Kidney glomerular epithelial cell (primary cell): Measurements from ENCODE around the gene ACTR6.
"Not testable (repeated sequence)": the region's sequence is repeated elsewhere in the genome, so short reads cannot be mapped to it uniquely, and the experiment has no call there.

ENCODE experiments used
- DNase-seq: peaks from one replicate; lab custom pipeline; 2025; lab: John Stamatoyannopoulos, UW

ACTR6 gene

DNA sequence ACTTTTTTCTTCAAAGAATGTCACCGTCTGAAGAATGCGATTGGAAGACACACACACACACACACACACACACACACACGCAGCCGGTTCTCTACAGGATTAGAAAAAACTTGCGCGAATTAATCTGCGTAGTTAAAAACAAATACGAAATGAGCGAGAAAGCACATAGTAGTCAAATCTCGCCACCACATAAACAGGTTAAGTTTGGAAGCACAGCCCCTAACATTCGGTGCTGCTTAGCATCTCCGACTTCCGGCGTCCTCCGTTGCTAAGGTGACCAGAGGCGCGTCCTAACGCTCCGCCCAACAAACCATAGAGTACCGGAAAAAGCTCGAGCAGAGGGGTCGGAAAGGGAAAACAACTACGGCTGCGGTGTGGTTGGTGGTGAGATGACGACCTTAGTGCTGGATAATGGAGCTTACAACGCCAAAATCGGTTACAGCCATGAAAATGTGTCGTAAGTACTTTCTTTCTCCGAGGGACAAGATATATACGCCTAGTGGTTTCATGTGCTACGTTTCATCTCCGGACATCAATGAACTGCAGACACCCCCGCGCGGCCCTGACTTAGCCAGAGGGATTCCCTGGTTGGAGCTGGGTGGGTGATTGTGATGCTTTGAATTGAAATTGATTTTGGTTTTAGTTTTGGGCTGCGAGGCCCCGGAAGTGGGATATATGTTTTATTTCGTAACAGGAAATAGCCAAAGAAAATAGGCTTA, at the start of gene ACTR6:
Gene ACTR6, plus strand, starts transcription at position 353 of the 719 bp plus-strand sequence. Its CDS starts 37 bp downstream, at position 390.
- DNase-seq, result peak; percentile 95

DNA sequence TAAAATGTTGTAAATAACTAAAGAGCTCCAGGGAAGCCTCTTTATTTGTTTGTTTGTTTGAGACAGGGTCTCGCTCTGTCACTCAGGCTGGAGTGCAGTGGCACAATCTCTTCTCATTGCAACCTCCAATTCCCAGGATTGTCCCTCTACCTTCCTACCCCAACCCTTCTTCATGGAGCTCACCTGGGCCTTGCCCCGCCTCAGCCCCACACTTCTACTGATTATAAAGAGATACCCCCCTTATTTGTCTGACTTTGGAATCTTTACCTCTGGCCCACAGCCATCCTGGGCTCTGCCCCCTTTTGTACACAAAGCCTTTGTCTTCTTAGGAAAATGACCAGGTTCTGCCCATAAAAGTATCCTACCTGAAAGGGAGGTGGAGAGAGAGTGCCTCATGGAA, 48.8 kb upstream of the ACTR6 start:
- DNase-seq, result no peak

DNA sequence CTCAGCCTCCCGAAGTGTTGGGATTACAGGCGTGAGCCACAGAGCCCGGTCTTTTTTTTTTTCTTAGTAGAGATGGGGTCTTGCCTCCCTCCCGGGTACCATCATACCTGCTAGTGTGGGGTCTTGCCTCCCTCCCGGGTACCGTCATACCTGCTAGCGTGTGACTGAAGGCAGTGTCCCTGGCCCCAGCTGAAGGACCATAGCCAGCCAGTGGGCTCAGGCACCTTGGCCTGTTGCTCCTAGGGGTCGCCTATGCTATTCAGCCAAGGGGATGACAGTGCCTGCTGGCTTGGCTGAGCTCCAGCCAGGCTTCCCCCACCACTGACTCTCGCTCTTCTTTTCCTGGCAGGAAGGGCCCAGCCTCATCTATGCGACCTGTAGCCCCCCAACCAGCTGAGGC, 47.5 kb upstream of the ACTR6 start:
- no peak for DNase-seq

DNA sequence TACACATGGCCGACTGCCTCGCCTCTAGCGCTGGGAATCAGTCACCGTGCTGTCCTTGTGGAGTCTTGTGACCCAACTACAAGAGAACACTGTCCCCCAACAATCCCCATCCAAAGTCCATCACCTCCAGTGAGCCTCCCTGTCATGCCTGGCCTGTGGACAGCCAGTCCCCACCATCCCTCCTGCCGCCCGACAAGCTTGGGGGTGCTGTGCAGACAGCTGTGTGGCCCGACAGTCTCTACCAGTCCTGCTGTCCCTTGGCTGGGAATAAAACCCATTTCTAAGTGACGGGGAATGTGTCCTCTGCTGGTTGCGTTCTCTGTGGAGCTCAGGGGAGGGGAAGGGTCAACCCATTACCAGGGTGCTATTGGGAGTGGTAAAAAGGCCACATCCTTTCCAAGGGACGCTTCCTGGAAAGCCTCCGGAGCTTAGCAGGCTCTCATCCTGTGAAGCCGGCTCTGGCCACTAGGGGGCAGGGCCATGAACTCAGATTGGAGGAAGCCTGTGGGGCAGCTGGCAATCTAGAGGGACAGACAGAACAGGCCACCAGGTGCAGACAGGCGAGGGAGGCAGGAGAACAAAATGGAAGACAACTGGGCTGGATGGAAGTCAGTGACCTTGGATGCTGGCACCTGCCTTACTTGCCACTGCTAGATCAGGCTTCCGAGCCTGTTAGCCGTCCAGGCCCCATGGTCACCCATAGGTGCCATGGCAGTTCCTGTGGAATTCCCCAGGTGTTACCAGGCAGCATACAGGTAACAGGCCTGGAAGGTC, 46.0 kb upstream of the ACTR6 start:
- DNase-seq, result peak; percentile 31

DNA sequence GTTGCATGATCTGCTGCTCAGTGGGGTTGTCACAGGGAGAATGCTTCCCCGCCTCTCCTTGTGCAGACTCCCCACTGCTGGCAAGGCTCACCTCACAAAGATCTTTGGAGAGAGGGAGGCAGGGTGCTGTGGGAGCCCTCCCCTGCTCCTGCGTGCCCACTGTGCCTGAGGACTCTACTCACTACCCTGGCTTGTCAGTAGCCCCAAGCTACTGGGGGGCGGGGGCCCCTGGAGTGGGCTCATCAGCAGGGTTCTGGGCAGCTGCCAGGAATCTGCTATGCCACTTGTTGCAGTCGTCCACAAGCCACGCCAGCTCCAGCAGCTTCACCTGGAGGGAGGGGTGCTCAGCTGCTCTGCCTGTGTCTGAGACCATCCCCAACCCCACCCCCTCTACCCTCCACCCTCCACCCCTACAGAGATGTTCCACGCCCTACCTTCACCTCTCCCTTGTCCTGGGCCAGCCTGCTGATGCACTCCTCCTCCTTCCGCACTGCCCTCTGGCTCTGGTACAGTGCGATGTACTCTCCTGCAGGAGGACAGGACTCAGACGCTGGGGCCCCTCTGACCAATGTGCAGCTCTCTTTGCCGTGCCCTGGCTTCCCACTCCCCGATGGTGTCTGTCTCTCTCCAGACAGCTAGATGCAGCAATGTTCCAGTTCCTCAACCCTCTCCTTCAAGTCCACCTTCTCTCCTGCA, 43.7 kb upstream of the ACTR6 start:
- DNase-seq, result no peak

DNA sequence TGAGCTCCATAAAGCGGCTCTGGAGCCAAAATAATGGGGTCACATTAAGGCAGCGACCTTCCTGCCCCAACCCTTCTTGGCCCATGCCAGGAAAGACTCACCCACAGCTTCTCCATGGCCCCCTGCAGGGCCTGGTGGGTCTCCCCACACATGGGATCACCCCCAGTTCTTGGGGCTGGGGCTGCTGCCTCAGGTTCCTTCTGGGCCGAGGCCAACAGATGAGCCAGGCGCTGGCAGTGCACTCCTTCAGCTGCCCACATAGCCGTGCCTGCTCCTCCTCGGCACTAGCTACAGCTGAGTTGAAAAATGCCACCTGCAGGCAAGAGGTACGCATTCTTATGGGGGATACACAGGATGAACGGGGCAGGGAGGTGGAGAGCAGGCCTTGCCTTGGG, 43.2 kb upstream of the ACTR6 start:
- DNase-seq, result no peak

DNA sequence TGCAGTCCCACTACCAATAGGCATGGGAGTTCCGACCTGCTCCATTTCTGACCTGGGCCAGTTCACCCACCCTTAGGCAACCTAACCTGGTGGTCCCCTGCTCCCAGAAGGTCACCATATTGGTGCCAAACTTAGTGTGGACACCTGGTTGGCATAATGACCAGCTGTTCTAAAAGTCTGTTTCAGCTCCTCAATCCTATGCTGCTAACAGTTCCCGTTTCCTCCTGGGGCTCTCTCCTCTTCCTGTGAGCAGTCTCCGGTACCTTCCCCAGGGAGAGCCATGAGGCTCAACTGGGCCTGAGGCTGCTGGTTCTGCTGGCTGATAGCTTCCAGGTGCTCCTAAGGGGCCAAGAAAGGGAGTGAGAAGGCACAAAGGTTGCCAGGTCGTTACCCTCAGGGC, 42.1 kb upstream of the ACTR6 start:
- no peak for DNase-seq

DNA sequence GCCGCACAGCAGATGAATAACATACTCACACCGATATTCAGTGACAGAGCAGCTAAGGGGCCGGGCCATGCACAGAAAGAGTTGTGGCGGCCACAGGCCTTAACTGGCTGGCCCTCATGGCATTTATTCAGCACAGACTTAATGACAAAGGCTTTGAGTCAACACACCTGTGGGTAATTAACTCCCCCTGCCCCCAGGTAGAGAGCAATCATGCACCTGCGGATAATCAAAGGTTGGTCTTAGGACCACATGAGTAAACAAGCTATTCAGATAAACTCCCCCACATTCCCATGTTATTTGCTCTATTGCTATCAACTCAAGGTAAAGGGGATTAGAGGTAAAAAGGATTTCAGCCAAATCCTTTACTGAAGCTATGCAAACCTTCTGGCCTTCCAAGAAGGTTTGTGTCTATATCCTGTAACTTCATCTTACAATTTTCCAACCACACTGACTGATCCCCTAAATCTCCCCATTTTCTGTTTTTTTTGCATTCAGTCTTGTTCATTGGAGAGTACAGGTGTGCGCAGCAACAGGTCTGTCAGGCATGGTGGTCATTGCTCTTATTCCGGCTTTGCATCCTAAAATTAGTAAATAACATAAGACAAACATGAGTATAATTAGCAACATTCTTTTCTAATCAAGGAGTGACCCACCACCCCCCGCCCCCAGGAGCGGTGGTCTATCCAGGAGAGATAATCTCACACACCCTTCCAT, 41.1 kb upstream of the ACTR6 start:
- DNase-seq, result no peak

DNA sequence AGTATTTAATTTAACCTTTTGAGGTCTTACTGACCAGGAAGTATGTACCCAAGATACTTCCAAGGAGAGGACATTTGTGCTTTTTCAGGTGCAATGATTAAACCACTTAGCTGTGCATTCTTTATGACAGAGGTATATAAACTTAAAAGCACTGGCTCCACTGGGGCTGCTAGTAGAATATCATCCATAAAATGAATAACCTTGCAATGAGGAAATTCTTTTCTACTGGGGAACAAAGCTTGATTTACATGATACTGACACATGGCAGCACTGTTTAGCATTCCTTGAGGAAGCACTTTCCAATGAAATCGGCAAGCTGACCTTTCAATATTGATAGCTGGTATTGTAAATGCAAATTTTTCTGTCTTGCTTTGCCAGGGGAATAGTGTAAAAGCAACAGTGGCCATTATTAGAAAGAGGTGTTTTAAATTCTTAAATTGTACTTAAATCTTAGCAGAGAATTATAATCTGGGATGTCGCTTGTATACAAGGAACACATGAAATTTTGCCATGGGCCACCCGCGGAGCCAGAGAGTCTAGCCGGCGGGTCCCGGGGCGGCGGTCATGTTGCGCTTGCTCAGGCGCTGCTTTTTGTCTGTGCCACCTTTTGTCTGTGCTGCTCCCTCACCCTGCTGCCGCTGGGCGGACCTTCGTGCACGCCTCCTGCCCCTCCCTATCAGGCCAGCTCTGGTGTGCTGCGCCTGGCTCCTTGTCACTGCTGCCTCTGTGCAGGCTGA, 37.0 kb upstream of the ACTR6 start:
- DNase-seq, result peak; percentile 48

DNA sequence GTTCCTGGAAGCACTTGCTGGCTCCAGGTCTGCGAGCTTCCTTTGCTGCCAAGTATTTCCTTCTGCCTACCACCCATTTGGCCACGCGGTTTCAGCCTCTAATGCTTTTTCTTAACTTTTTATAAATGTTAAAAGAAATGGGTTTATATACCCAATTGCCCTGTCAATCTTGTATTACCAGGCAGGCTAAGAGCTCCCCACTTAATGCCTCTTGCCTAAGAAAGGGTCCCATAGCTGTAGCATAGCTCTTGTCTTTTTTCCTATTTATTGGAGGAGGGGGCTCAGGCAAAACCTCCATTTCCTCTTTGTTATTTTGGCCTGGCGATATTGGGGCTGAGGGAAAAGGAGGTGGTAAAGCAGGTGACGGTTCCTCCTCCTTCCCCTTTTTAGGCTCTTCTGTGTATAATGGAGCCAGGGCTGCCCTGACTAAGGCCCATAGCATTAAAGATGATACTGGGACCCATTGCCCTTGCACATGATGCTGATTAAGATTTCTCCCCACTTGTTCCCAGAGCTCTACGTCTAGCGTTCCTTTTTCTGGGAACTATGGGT, 36.4 kb upstream of the ACTR6 start:
- DNase-seq, result no peak

DNA sequence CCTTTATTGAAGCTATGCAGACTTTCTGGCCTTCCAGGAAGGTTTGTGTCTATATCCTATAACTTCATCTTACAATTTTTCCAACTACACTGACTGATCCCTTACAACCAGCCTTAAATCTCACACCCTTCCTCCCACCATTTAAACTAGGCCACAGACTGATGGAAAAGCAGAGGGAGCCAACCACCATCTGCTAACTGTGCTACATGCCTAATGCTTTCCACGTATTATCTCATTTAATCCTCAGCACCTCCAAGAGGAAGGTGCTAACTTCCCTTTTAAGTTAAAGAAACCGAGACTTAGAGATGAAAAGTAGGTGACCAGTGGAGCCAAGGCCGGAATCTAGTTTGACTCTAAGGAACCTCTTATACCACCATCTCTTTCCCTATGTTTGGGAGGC, 35.3 kb upstream of the ACTR6 start:
- DNase-seq, result no peak

DNA sequence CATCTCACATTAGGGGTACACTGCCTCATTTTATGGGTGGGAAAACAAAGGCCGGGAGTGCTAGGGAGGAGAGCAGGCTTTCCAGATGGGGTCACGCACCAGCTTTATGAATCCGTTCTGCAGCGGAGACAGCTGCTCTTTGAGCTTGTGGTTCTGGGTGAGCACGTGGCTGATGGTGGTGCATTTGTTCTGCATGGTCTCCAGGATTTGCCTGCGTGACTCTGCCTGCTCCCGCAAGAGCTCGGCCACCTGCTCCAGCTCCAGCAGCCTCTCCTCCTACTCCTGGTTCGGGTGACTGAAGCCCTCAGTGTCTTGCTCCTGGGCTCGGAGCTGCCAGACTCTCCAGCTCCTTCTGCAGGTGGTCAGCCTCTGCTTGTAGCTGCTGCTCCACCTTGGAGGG, 34.4 kb upstream of the ACTR6 start:
- DNase-seq, result no peak

DNA sequence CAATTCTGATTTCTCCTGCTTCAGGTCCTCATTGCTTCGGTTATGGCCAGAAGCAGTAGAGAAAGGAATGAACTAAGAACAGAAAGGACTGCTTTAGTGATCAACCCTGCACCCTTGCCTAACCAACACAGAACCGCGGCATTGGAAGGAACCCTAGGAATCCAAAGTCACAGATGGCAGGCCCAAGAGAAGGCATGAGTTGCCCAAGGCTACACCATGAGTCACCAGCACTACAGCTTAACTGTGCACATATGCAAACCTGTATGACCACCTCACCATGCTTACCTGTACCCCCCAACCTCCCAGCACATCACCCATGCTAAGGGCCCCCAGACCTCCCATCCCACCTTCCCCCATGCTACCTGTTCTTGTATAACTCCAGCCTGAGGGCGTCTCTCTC, 32.1 kb upstream of the ACTR6 start:
- DNase-seq, result no peak

DNA sequence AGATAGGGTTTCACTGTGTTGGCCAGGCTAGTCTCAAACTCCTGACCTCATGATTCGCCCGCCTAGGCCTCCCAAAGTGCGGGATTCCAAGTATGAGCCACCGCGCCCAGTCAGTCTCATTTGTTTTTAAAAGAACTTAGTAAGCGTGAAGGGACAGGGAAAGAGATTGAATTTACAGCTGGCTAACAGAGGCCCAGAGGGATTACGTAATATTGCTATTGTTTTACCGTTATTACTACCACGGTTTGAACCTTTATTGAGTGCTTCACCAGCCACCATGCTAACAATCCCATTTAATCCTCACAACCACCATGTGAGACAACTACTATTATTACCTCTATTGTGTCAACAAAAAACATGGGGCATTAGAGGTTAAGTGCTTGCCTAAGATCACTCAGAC, 31.3 kb upstream of the ACTR6 start:
- no peak for DNase-seq

DNA sequence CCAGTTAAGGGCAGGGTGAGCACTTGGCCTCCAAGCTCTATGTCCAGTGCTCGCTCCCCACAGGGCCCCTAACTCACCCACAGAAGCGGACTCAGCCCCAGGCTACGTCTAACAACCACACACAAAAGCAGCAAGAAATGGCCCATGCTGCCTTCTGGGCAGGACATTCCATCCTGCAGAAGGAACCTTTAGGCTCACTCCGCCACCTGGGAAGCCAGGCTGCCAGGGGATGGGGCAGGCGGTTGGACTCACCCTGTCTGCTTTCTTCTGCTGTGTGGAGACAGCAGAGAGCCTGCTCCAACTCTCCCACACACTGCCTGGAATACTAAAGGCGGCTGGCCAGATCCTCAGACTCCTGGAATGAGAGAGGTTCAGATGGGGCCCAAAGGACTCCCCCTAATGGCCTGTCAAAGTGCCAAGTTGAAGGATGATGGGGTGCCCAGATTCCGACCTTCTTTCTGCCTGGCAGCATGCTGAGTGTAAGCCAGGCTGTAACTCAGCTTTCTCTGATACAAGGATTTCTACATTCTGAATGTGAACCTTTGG, 30.2 kb upstream of the ACTR6 start:
- DNase-seq, result no peak

DNA sequence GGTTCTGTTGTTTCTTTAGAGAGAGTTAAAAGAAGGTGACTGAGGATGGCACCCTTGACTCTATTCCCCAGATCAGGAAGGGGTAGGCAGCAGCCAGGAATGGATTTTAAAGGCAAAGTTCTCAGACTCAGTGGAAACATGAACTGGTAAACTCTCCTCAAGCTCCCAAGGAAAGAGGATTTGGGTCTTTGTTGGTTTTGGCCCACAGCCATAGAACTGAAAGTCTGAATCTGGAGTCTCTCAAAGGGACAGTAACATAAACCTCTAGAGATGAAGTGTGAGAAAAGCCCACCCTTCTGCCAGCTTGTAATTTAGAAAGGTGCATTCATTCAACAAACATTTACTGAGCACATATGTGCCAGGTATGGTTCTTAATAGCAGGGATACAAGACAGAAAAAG, 29.4 kb upstream of the ACTR6 start:
- no peak for DNase-seq

DNA sequence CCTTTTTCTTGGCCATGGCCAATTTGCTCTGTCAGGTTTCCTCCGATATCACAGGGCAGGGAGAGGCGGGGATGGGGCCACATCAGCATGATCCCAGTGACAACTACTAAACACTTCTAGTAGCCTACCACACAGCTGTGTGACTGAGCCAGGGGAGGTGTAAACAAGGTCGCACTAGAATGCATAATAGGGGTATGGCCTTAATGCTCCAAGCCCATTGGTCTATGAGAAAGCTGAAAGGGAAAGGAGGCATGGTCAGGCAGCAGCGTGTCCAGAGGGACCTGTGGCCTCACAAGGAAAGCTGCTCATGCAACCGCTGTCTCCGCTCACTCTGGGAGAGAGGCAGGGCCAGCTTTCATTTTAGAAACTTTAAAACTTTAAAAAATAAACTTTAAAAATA, 27.5 kb upstream of the ACTR6 start:
- DNase-seq, result no peak

DNA sequence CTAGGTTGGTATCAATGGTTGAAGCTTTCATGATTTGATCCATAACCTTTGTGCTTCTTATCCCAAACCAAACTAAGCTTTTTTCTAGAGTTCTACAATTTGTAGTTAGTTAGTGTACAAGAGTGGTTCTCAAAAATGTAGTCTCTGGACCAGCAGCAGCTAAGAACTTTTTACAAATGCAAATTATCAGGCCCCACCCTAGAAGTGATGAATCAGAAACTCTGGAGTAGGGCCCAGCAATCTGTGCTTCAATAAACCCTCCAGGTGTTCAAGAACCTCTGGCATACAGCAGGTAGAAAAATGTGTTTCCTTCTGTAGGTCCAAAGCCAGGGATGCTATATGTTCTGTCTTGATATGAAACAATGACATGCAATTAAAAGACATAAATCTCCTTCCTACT, 26.1 kb upstream of the ACTR6 start:
- DNase-seq, result no peak

DNA sequence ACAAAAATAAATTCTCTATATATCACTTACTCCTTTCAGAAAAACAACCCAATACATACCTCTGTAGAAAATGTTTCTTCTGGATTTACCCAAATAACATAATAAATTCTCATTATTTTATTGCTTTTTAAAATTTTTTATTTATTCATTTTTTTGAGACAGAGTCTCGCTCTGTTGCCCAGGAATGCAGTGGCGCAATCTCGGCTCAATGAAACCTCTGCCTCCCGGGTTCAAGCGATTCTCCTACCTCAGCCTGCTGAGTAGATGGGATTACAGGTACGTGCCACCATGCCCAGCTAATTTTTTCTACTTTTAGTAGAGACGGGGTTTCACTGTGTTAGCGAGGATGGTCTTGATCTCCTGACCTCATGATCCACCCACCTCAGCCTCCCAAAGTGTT, 24.1 kb upstream of the ACTR6 start:
- not testable (repeated sequence) for DNase-seq

DNA sequence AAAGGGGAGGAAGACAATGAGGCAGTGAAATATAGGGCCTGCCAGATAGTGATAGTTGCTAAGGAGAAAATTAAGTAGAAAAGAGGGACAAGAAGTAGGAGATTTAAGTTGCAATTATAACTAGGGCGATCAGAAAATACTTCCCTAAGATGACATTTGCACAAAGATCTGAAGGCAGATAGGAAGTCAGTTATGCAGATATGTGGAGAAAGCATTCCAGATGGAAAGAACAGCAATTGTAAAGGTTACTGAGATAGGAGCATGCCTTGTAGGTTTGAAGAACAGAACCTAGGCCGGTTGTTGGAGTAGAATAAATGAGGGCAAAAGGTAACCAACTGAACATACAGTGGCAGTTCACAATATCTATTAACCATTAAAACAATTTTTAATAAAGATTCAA, 21.4 kb upstream of the ACTR6 start:
- DNase-seq, result no peak

DNA sequence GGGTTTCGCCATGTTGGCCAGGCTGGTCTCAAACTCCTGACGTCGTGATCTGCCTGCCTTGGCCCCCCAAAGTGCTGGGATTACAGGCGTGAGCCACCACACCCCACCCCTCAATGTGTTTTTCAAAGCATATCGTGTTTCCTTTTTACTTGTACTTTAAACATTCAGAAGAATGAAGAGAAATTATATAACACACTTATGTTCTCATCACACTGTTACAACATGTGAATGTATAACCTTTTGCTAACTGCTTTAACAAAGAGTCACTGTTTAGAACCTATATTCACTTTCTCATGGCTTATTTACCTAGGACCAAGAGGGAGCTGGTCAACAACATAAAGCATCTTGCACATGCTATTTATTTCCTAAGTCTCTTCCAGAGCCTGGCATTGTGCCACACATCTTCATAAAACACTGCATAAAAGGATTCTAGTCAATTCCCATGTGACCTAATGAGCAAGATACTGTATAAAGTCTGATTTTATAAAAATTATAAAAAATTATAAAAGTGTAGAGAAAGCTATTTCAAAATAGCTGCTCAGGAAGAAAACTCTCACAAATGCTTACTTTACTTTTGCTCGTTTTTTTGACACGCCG, 16.0 kb upstream of the ACTR6 start:
- no peak for DNase-seq
